Thyroid gland (tissue), 4 donors: ENCODE results near the gene LRRTM1. TPM values are rescaled to one million over a fixed set of nuclear protein-coding genes. Genes with fewer than 3 reads are reported as not detected.
A peak's percentile ranks its signal among the peaks of the same experiment; 100 is the strongest.

Experiments
- DNase-seq, 2 donors: peaks; one replicate each; pipeline ENCODE4 v3.0.0-alpha.2; 2019
- H3K27ac ChIP-seq, 3 donors: fragments of 200-600 bp; sonication (generic); 1 replicate in 2 of 3; 2 replicates in 1 of 3; pipeline ENCODE4 v1.5.1; 2016 to 2019; ENCODE audit warnings: mild to moderate bottlenecking in 1 of 3, moderate library complexity in 1 of 3
- H3K27me3 ChIP-seq: fragments of 200-600 bp; sonication (generic); one replicate; pipeline ENCODE4 v1.5.1; 2019
- H3K36me3 ChIP-seq, 2 donors: fragments of 200-600 bp; sonication (generic); one replicate each; pipeline ENCODE4 v1.5.1; 2016 to 2019
- H3K4me1 ChIP-seq, 2 donors: fragments of 200-600 bp; sonication (generic); one replicate each; pipeline ENCODE4 v1.5.1; 2017 to 2019
- H3K4me3 ChIP-seq, 3 donors: fragments of 200-600 bp; sonication (generic); replicated peaks in 1 of 3; 1 replicate in 2 of 3; 2 replicates in 1 of 3; pipeline ENCODE4 v1.5.1; 2016; ENCODE audit warnings: mild to moderate bottlenecking in 1 of 3
- H3K9me3 ChIP-seq: fragments of 200-600 bp; sonication (generic); one replicate; pipeline ENCODE4 v1.5.1; 2017
- CTCF ChIP-seq, 6 experiments: fragments of 200-600 bp in 3 of 6; fragments of 450-650 bp in 3 of 6; sonication (generic) in 3 of 6; IDR thresholded peaks; one replicate each; pipeline ENCODE4 v1.5.1; 2016 to 2019; ENCODE audit warnings: antibody characterized with exemption in 6 of 6, mild to moderate bottlenecking in 2 of 6, inconsistent platforms in 1 of 6, moderate library complexity in 1 of 6
- POLR2A ChIP-seq, 2 donors: fragments of 450-650 bp; IDR thresholded peaks; one replicate each; pipeline ENCODE4 v1.6.1; 2017; ENCODE audit warnings: antibody characterized with exemption in 2 of 2, mild to moderate bottlenecking in 2 of 2, moderate library complexity in 1 of 2
- WGBS, 2 donors: methylation state at CpG; one replicate each; pipeline ENCODE4 v1.1.5; 2017; 5-methylcytosine and 5-hydroxymethylcytosine counted together
- intact Hi-C: fragments of 100-400 bp; cut with DNase I; formaldehyde crosslinking; loops from one replicate; pipeline ENCODE4 v1.15.1; 2023
- total RNA-seq, 4 donors: library from RNA; depleted of rRNA; stranded (reverse); fragments of >200 nt; gene quantifications; one replicate each; pipeline ENCODE4 v1.2.3, GENCODE V29; 2016

The LRRTM1 gene
- total RNA-seq, 4 donors from 2014 or later: 1.2 to 1.5 TPM; not detected in 2

GRCh38 chr2:80255918-80256781 lies 48.4 kb downstream of the LRRTM1 start:
- H3K4me3 ChIP-seq: no peak overlapping the region
- no peak overlapping the region for H3K27ac ChIP-seq
- TF ChIP-seq POLR2A (IDR thresholded peaks at IDR 0.05): no peak
- peak in 5 of 6 experiments; percentile 20 to 52 (median 36) for TF ChIP-seq CTCF (IDR thresholded peaks at IDR 0.05)
- H3K4me1 ChIP-seq: peaks cover 7 to 12% of the 10 kb centered on the region in 2 donors
- intact Hi-C loops: no loop called here
- H3K27me3 ChIP-seq: no peaks in the 10 kb centered on the region
- no peaks in the 10 kb centered on the region for H3K36me3 ChIP-seq
- peak; percentile 17 to 35 for DNase-seq
- WGBS, 2 donors: 57 to 63% methylated on average over 9 of the region's 9 CpGs
- no peaks in the 10 kb centered on the region for H3K9me3 ChIP-seq

GRCh38 chr2:80252294-80252986 lies 52.1 kb downstream of the LRRTM1 start:
- no peak overlapping the region for H3K4me3 ChIP-seq
- no peaks in the 10 kb centered on the region for H3K36me3 ChIP-seq
- DNase-seq: no peak
- no peaks in the 10 kb centered on the region for H3K9me3 ChIP-seq
- H3K27me3 ChIP-seq: no peaks in the 10 kb centered on the region
- H3K4me1 ChIP-seq: peaks cover 7 to 12% of the 10 kb centered on the region in 2 donors
- TF ChIP-seq CTCF (IDR thresholded peaks at IDR 0.05) (no peak), POLR2A (IDR thresholded peaks at IDR 0.05) (no peak)
- intact Hi-C loops: no loop called here
- no peak overlapping the region for H3K27ac ChIP-seq
- WGBS, 2 donors: 94 to 95% methylated on average over 7 of the region's 7 CpGs
